ENCODE measurements around the gene HOXA5. TPM values are rescaled to one million over a fixed set of nuclear protein-coding genes. Genes with fewer than 3 reads are reported as not detected.

The HOXA5 gene
- total RNA-seq, 2 experiments from 2014 or later = not detected

DNA sequence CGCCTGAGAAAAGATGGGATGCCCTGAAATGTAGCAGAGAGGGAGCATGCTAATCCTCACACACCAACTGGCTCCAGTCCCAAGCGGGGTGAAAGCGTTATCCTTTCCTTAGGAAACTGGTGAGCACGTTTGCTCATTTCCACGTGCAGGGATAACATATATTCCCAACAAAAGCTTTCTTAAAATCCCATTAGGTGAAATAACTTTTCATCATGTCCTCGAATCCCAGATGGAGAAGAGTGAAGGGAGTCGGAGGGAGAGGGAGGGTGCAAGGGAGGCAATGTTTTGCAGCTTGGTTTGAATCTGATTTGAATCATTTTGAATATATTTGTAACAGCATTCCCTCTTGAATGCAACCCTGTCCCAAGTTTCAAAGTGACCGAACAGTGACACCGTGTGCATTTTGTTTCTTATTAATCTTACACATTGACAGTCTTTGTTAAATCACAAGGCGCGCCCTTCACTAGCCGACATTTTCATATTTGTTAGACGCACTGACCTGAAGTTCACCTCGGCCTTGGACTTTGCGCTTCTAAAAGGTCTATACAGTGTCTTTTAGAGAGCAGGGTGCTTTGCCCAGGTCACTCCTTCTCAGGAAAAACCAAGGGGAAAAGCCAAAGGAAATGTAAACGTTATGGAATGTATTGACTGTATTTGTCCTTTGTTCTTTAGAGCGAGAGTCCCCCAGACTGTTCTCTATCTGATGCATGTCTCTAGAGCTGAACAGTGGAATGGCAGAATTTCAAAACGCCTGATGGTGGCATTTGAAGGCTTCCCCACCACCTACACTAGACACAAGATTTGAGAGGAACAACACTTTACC is 9.9 kb downstream of the HOXA5 start:
- Mint-ChIP-seq H3K36me3 (ENCODE audit: low read depth) (no peaks in the 10 kb centered on the region), H3K4me1 (peaks cover 19% of the 10 kb centered on the region), H3K27ac (no peak overlapping the region), H3K9me3 (ENCODE audit: low read depth) (no peaks in the 10 kb centered on the region), H3K4me3 (no peak overlapping the region), H3K27me3 (peaks cover 36% of the 10 kb centered on the region)
- ATAC-seq = no peak
- intact Hi-C loops (cut with DNase I, micrococcal nuclease) = loop anchor here (1.0 to 5.0 kb wide), 4 partner anchors 17 to 268 kb away; partner anchors contain the start of gene HOXA1 (in 1 of the 2)
- no peak for DNase-seq
- POLR2A ChIA-PET = no interaction called here
- CTCF ChIA-PET = interaction anchor here (0.6 to 0.8 kb wide), 2 partner anchors 32 to 55 kb away, joined by 3 read pairs; no protein-coding TSS in a partner anchor

DNA sequence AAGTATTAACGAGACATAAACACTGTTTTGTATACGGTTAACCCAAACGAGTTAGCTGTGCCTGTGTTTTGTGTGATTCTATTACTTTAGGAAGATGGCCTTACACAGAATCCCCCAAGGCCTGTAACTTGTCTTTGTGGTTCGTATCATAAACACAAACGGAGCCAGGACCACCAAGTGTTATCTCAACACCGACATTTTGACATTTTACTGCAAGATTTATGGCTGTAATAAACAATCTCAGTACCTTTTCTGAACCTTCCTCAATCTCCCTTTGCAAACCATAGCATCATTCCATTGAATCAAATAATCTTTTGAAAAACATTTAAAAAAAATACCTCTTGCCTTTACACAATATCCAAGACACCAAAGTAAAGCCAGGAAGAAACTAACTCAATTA is 10.5 kb downstream of the HOXA5 start:
- H3K27me3 Mint-ChIP-seq = peaks cover 38% of the 10 kb centered on the region
- no peak for DNase-seq
- H3K36me3 Mint-ChIP-seq (ENCODE audit: low read depth) = no peaks in the 10 kb centered on the region
- peaks cover 19% of the 10 kb centered on the region for H3K4me1 Mint-ChIP-seq
- no peaks in the 10 kb centered on the region for H3K9me3 Mint-ChIP-seq (ENCODE audit: low read depth)
- ChIA-PET POLR2A (no interaction called here), CTCF (no interaction called here)
- intact Hi-C loops (cut with DNase I, micrococcal nuclease) = loop anchor here in 1 of 2 experiments (5.0 kb wide), 1 partner anchor 36 kb away; the partner anchor contains the start of gene HOXA1
- no peak overlapping the region for H3K27ac Mint-ChIP-seq
- H3K4me3 Mint-ChIP-seq = no peak overlapping the region
- ATAC-seq = no peak

GRCh38 chr7:27132214-27132613 is 11.3 kb downstream of the HOXA5 start:
- intact Hi-C loops (cut with DNase I, micrococcal nuclease) = loop anchor here in 1 of 2 experiments (5.0 kb wide), 1 partner anchor 35 kb away; the partner anchor contains the start of gene HOXA1
- Mint-ChIP-seq H3K36me3 (ENCODE audit: low read depth) (no peaks in the 10 kb centered on the region), H3K27ac (no peak overlapping the region), H3K9me3 (ENCODE audit: low read depth) (no peaks in the 10 kb centered on the region), H3K4me3 (no peak overlapping the region), H3K4me1 (peaks cover 19% of the 10 kb centered on the region), H3K27me3 (peaks cover 34% of the 10 kb centered on the region)
- POLR2A ChIA-PET = no interaction called here
- ATAC-seq (no peak), DNase-seq (no peak)
- CTCF ChIA-PET = interaction anchor here (1.1 kb wide), 2 partner anchors 16 to 18 kb away, joined by 3 read pairs; no protein-coding TSS in a partner anchor

GRCh38 chr7:27131390-27131819 is 12.1 kb downstream of the HOXA5 start:
- ChIA-PET CTCF (interaction anchor here (1.1 kb wide), 2 partner anchors 17 to 19 kb away, joined by 3 read pairs; no protein-coding TSS in a partner anchor), POLR2A (no interaction called here)
- no peak for DNase-seq
- H3K4me1 Mint-ChIP-seq = peaks cover 19% of the 10 kb centered on the region
- intact Hi-C loops (cut with DNase I, micrococcal nuclease) = loop anchor here in 1 of 2 experiments (5.0 kb wide), 1 partner anchor 34 kb away; the partner anchor contains the start of gene HOXA1
- no peaks in the 10 kb centered on the region for H3K36me3 Mint-ChIP-seq (ENCODE audit: low read depth)
- H3K9me3 Mint-ChIP-seq (ENCODE audit: low read depth) = no peaks in the 10 kb centered on the region
- ATAC-seq = no peak
- H3K27me3 Mint-ChIP-seq = peaks cover 39% of the 10 kb centered on the region
- H3K27ac Mint-ChIP-seq = no peak overlapping the region
- peak overlapping the region; percentile 56 for H3K4me3 Mint-ChIP-seq

GRCh38 chr7:27130540-27131389 is 12.7 kb downstream of the HOXA5 start, which contains the start of gene HOXA4:
Gene HOXA4, minus strand, starts transcription at chr7:27130757. Its CDS starts 24 bp downstream, at chr7:27130733.
- Mint-ChIP-seq H3K9me3 (ENCODE audit: low read depth) (no peaks in the 10 kb centered on the region), H3K4me1 (peaks cover 17% of the 10 kb centered on the region), H3K36me3 (ENCODE audit: low read depth) (no peaks in the 10 kb centered on the region), H3K4me3 (peak within 1 kb of the TSS; percentile 56), H3K27ac (peak within 1 kb of the TSS; percentile 42), H3K27me3 (peaks cover 38% of the 10 kb centered on the region)
- CTCF ChIA-PET = interaction anchor here (1.1 kb wide), 2 partner anchors 17 to 20 kb away, joined by 3 read pairs; no protein-coding TSS in a partner anchor
- ATAC-seq (peak; percentile 87), DNase-seq (peak; percentile 83)
- POLR2A ChIA-PET = no interaction called here
- intact Hi-C loops (cut with DNase I, micrococcal nuclease) = loop anchor here in 1 of 2 experiments (5.0 kb wide), 1 partner anchor 33 kb away; the partner anchor contains the start of gene HOXA1

DNA sequence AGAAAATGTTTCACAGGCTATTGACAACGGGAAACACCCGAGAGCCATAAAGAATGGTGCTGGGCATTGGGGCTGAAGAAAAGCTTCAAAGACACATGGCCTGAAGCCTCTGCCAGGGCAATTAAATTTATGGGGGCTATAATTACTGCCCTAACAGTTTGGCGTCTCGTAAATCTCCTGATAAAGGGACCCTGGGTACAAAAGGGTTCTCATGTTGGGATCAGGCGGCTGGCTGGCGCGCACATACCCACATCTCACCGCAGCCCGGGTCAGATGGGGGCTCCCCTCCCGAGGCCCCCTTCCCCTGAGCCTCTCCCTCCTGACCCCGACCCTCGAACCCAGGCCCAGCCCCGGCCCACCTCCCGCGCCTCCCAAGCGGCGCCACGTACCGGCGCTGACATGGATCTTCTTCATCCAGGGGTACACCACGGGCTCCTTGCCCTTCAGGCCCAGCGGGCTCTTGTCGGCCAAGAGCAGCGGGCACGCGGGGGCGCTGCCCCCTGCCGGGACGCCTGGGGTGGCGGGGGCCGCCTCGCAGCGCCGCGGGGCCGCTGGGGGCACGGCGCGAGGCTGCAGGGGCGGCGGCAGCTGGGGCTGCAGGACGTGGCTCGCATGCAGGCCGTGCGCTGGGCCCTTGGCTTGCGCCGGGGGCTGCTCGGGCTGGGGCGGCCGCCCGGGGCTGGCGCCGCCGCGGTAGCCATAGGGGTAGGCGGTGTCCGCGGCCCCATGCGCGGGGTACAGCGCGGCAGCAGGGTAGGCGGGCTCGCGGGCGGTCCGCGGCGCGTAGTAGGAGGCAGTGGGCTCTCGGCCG is 13.5 kb downstream of the HOXA5 start:
- no peak for DNase-seq
- Mint-ChIP-seq H3K27me3 (peaks cover 38% of the 10 kb centered on the region), H3K27ac (no peak overlapping the region), H3K9me3 (ENCODE audit: low read depth) (no peaks in the 10 kb centered on the region), H3K4me3 (no peak overlapping the region), H3K36me3 (ENCODE audit: low read depth) (no peaks in the 10 kb centered on the region), H3K4me1 (peaks cover 12% of the 10 kb centered on the region)
- ChIA-PET CTCF (no interaction called here), POLR2A (no interaction called here)
- ATAC-seq = no peak
- intact Hi-C loops (cut with DNase I, micrococcal nuclease) = loop anchor here in 1 of 2 experiments (5.0 kb wide), 1 partner anchor 33 kb away; the partner anchor contains the start of gene HOXA1

DNA sequence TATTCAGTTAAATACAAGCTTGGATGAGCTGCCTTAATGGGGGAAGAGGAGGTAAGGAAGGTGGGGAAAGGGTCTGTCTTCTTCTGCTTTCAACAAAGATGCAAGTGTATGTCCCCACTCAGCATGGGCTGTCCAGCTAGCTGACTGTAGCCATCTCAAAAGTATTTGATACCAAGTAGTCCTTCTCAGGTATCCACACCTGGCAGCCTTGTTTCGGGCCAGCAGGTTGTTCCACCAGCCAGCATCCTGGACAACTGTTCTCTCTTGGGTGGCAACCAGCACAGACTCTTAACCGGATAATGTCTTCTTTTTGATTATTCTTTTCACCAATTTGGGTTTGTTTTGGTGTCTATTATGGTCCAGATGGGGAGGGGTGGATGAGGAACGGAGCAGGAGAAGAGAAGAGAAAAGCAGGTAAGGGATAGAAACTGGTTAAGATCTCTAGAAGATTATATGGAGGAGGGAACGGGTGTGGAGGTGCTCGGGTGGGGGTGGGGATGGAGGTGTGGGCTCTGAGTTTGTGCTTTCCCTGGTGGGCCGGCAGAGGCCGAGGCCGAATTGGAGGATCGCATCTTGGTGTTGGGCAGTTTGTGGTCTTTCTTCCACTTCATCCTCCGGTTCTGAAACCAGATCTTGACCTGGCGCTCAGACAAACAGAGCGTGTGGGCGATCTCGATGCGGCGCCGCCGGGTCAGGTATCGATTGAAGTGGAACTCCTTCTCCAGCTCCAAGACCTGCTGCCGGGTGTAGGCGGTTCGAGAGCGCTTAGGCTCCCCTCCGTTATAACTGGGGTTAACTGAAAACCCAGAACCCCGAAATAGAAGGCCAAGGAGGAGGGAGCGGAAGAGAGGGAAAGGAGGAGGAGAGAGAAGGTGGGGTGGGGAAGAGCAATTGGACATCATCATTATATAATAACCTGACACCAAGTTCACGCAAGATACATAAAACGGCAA is 14.4 kb downstream of the HOXA5 start:
- CTCF ChIA-PET = interaction anchor here (0.6 to 1.2 kb wide), 2 partner anchors 20 to 51 kb away, joined by 3 to 4 read pairs; no protein-coding TSS in a partner anchor
- H3K27me3 Mint-ChIP-seq = peaks cover 40% of the 10 kb centered on the region
- ATAC-seq (no peak), DNase-seq (no peak)
- intact Hi-C loops (cut with DNase I, micrococcal nuclease) = no loop called here
- H3K9me3 Mint-ChIP-seq (ENCODE audit: low read depth) = no peaks in the 10 kb centered on the region
- POLR2A ChIA-PET = no interaction called here
- H3K4me1 Mint-ChIP-seq = peaks cover 4% of the 10 kb centered on the region
- H3K36me3 Mint-ChIP-seq (ENCODE audit: low read depth) = no peaks in the 10 kb centered on the region
- H3K4me3 Mint-ChIP-seq = no peak overlapping the region
- no peak overlapping the region for H3K27ac Mint-ChIP-seq

GRCh38 chr7:27128034-27128433 is 15.4 kb downstream of the HOXA5 start:
- Mint-ChIP-seq H3K4me3 (no peak overlapping the region), H3K36me3 (ENCODE audit: low read depth) (no peaks in the 10 kb centered on the region), H3K27ac (no peak overlapping the region), H3K27me3 (peaks cover 35% of the 10 kb centered on the region), H3K4me1 (no peaks in the 10 kb centered on the region), H3K9me3 (ENCODE audit: low read depth) (no peaks in the 10 kb centered on the region)
- ChIA-PET CTCF (interaction anchor here (0.5 to 1.2 kb wide), 3 partner anchors 22 to 67 kb away, joined by 3 to 4 read pairs (median 4); no protein-coding TSS in a partner anchor), POLR2A (no interaction called here)
- DNase-seq (no peak), ATAC-seq (no peak)
- intact Hi-C loops (cut with DNase I, micrococcal nuclease) = no loop called here

- intact Hi-C loops (cut with DNase I, micrococcal nuclease) = no loop called here
- ATAC-seq (no peak), DNase-seq (no peak)
- CTCF ChIA-PET = interaction anchor here (0.6 kb wide), 1 partner anchor 8 kb away, joined by 4 read pairs; no protein-coding TSS in a partner anchor
- Mint-ChIP-seq H3K36me3 (ENCODE audit: low read depth) (no peaks in the 10 kb centered on the region), H3K4me3 (no peak overlapping the region), H3K27ac (no peak overlapping the region), H3K4me1 (no peaks in the 10 kb centered on the region), H3K27me3 (peaks cover 32% of the 10 kb centered on the region), H3K9me3 (ENCODE audit: low read depth) (no peaks in the 10 kb centered on the region)
- POLR2A ChIA-PET = no interaction called here
These were observed 16.7 kb downstream of the HOXA5 start for GRCh38 chr7:27126596-27127327.

All from activated CD4-positive, alpha-beta T cell treated with anti-CD3 and anti-CD28 coated beads for 36 hours (primary cell).